HK-2 (cell line): ENCODE data around the gene DGCR6L.
"Not testable (repeated sequence)": the region's sequence is repeated elsewhere in the genome, so short reads cannot be mapped to it uniquely, and the experiment has no call there.

ENCODE experiments used
- DNase-seq: peaks from one replicate; pipeline ENCODE4 v3.0.0-alpha.2; 2018; ENCODE audit not compliant: unreplicated experiment

Gene DGCR6L

GRCh38 chr22:20325996-20326395, 6.1 kb upstream of the DGCR6L start:
- DNase-seq = not testable (repeated sequence)

DNA sequence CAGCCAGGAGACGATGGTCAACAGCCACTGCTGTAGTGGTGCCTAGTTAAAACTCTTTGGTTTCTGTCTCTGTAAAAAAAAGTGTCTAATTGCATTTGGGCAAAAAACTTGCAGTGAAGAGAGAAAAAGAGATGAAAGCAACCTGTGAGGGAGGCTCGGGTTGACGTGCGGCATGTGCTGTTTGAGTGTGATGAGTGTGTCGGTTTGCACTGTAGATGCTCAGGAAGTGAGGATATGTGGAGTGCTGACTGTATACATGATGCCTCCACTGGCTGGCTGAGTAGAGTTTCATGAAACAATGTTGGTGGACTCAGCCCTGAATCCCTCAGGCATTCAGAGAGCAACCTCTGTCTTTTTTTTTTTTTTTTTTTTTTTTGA, 4.3 kb upstream of the DGCR6L start:
- DNase-seq = no peak

DNA sequence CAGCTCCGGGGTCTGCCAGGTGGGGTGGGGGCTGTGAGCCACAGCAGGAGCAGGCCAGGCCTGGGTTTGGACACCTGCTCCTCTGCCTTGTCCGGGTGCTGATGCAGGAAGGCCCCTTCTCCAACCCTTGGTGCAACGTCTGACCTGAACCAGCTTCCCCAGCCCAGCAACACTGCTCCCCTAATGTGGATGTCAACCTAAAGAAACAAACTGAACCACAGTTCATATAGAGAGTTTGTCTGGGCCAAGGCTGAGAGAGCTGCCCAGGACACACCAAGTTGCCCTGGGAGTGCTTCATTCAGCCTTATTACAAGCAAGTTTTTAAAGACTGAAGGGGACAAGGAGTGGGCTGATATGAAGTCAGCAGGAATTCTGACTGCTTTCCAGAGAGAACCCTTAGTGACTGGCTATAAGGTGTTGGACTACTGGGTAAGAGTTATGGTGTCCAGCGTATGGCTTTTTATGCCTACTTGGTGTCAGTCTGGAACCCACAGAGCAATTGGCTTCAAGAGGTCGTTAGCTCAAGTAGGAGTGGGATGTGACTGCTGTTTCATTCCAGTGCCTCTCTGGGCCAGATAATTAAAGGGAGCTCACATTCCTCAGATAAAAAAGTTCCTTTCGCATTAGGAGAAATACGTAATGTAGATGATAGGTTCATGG, 1.8 kb upstream of the DGCR6L start:
- not testable (repeated sequence) for DNase-seq

GRCh38 chr22:20320659-20321551, 1.0 kb upstream of the DGCR6L start:
- DNase-seq = not testable (repeated sequence)

DNA sequence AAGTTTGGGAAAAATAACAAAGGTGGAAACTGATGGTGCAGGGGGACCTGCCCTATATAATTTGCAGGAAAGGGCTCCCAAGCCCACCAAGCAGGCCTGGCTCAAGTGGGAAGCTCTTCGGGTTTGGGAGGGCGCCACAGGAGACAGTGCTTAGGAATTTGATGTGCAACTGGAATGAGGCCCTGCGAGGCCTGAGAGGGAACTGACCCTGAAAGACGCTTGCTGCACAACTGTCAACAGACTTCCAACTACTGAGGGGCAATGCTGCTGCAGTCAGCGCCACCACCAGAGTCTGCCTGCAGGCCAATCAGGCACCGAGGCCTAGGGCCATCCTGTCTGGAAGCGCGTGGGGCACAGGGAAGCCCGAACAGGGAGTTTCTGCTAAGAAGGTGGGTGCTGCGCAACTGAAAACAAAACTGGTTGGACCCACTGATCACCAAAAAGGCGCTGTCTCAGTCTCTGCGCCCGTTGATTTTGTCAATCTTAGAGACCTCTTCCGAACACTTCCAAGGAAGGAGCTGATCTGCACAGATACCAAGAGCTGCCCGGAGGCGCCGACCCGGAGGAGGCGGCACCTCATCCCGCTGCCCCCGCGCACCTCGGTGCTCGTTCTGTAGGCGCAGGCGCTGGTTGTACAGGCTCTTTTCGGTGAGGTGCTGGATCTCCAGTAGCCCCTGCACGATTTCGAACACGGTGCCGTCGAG, 667 bp downstream of the DGCR6L start:
- peak; percentile 35 for DNase-seq

- not testable (repeated sequence) for DNase-seq
Measured at GRCh38 chr22:20318043-20318688, 1.7 kb downstream of the DGCR6L start.

GRCh38 chr22:20317402-20318042, 2.3 kb downstream of the DGCR6L start:
- DNase-seq = not testable (repeated sequence)

DNA sequence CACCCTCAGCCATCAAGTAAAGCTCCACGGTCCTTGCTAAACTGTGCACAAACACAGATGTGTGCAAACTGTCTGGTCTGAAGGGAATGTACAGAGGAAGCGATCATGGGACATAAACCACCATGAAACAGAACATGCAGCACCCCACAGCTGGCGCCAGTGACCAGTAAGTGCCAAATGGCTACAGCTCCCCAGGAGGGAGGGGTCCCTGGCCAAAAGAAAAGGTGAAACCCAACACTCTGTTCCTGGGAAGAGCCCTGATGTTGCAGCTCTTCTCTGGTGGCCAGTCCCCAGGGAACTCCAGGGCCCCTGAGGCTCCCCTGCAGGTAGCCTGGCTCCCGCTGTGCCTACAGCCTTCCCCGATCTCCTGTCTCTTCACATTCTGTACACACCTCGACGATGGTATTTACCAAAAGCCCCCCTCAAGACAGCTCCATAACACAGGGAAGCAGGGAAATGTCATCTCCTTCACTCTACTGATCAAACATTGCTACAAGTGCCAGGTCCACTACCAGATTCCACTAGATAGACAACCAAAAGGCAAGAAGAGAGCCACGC, 2.9 kb downstream of the DGCR6L start:
- DNase-seq = no peak

GRCh38 chr22:20316217-20316843, 3.5 kb downstream of the DGCR6L start:
- no peak for DNase-seq

DNA sequence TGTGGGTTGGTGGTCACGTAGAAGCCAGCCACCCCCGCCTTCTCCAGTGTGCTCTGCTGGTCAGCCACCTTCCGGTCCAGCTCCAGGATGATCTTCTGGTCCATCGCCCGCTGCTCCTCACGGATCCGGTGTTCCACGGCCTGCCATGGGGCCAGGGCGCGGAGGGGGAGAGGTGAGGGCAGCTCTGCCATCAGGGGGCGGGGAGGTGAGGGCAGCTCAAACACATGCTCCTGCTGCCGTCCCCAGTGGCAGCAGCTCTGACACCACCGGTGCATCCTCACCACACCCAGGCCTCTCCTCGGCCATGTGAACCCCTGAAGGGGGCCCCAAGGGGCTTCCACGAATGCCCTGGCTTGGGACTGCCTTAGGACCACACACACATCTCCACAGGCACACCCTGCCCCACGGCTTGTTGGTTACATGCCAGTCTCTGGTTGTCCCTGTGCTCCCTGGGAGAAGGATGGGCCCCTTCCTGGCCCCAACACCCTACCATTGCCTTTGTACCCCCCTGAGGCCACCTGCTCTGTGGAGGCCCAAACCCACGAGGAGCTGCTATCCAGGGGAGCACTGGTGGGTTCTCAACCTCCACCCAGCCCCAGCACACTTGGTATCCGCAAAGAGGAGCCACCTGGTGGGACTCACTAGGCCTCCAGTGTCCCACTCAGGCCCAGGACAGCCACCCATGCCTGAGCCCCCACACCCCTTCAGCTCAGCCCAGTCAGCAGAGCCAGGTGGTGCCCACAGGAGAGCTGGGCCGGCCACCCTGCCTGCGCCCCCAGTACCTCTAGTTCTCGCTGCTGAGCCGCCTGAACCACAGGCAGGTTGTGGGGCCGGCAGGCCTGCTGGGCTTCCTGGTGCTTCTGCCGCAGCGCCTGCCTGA, 4.3 kb downstream of the DGCR6L start:
- no peak for DNase-seq

DNA sequence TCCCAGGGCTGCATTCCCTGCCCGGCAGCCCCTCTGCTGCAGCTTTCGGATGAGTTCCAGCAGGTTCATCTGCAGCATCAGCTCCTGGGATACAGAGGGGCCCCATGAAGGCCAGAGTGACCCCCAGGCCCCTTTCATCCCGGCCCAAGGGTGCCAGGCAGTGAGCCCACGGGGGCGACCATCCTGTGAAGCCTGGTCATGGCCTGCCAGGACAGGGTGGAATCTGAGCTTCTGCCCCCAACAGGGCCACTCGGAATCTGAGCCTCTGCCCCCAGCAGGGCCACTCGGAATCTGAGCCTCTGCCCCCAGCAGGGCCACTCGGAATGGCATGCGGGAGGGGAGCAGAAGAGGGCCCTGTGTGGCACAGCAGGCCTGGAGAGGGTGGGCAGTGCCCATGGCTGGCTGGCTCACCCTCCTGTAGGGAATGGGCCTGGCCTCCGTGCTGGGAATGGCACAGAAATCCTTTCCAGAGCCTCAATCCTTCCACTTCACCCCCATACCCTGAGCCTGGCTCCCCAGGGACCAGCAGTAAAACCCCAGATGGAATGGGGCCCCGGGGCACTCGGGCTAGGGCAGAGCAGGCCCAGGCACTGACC, 5.0 kb downstream of the DGCR6L start:
- DNase-seq = not testable (repeated sequence)

DNA sequence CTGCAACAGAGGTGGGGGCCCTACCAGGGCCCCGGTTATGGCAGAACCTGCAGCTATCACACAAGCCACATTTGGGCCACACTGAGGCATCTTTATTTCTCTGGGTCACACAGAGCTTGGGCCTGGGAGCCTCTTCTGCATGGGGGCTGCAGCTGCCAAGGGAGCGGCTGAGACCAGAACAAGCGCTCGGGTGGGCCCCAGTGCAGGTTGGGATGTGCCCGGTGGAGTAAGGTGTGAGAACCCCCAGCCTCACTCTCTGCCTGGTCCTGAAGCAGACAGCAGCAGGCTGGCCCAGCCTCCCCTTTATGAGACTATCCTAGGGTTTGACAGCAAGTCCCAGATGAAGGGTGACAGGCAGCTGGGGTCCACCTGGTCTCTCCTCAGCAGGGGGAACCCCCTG, 5.7 kb downstream of the DGCR6L start:
- not testable (repeated sequence) for DNase-seq

DNA sequence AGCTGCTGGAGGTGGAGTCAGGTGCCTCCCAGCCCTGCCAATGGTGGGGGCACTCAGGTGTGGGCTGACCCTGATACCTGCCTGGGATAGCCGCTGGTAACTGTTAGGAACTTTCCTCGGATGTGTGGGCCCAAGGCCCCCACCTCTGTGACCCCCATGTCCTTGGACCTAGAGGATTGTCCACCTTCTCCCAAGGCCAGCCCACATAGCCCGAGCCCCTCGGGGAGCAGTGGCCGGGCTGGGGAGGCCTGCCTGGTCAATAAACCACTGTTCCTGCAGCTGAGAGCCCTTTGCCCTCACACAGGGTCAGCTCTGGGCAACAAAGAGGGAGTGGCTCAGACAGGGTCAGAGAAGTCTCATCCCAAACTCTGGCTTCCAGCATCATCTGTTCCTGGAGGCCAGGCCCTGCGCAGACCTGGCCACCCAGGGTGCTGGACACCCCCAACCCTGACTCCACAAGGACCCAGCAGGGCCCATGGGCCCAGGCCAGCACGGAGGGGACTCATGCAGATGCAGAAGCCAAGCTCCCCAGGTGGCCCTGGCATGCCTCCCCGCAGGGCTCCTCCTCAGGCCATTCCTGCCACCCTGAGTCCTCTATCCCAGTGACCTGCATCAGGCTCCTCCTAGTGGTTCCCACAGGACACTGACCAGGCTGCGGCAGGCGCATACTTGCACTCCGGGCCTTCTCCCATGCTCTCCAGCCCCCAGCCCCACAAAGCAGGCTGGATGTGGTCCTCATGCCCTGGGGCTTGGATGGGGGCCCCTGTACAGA, 6.4 kb downstream of the DGCR6L start:
- DNase-seq = not testable (repeated sequence)

DNA sequence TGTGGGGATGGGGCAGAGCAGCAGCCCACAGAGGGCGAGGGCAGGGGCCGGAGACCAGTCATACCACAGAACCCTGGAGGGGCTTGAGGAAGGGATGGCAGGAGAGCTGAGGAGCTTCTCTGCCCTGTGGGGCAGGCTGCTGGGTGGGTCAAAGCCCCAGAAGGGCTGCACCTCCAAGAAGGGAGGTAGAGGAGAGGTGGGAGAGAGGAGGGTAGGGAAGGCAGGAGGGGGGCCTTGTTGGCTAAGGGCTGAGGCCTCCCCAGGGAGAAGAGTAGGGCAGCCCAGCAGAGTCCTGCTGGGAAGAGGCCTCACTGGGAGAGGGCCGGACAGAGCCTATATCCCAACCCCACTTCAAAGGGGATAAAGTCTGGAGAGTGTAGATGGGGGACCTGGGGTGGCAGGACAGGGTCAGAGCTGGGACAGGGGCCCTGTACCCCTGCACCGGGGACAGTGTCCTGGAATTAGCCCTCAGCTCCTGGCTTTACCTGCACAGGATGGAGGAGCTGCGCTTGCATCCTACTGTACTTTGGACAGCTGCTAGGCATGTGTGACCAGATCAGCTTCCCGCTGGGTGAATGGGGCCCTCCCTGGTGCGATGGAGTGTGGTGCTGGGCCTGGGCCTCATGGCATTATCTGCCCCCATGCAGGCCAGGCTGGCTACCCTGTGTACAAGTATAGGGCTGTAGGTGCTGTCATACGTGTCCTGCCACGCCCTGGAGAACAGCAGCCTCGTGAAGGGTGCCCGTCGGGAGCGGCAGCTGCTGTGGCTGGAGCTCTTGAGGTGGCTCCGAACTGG, 7.3 kb downstream of the DGCR6L start:
- no peak for DNase-seq

DNA sequence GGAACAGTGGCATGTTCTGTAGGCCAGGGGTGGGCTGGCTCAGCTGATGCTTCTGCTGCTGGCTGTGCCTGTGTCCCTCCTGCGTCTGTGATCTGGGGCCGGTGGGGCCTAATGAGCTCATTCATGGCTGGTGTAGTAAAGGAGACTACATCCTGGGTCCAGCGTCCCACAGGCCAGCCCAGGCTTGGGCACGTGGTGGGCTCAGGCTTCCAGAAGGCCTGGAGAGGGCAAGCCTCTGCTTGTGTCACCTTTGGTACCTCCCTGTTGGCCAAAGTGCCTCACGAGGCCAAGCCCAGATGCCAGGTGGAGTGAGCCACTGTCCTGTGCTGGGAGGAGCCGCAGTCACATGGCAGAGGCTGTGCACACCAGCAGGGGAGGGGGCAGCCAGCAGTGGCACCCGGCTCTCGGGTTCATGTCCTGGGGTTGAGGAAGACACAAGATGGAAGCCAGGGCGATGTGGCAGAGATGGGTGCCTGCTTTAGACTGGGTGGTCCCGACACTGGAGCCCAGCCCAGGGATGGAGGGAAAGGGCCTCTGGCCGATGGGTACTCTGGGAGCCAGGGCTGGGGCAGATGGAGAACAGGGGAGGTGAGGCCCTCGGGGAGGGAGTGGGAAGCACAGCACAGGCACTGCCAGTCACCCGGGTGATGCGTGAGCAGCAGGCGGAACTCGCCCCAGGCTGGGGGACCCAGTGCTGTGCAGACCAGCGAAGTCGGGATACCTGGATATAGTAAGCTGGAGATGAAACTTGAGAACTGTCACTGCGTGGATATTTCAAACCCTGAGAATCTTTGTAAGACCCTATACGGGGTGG, 8.4 kb downstream of the DGCR6L start:
- DNase-seq = not testable (repeated sequence)

DNA sequence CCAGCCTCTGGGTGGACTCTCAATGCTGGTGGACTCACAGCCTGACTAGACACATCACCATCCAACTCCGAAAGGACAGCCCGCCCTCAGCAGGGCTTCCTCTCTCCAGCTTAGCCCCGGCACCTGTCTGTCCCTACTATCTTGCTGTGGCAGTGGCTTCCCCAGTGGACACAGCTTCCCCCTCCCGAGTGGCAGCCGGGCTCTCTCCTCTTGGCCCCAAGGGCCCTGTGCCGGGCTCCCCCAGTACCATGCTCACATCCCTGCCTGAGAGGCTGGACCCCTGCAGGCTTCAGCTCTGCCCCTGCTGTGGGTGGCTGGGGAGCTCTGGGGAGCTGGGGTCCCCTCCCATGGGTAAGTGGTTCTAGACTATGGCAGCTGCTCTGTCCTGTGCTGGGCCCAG, 9.1 kb downstream of the DGCR6L start:
- not testable (repeated sequence) for DNase-seq

DNA sequence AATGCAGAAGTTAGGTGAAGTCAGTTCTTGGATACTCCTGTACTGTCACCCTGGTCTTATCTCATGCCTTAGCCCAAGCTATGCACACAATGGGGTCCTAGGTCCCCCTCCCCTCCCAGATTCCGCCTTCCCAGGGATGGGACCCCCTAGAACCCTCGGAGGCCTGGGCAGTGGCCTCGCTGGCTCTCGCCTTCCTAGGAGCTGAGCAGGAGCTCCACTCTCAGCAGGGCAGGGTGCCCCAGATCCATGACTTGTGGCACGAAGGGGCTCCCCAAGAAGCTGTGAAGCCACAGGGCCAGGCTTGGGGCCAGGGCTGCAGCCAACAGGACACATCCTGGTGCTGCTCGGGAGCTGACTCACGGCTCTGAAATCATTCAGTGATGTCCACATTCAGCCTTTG, 9.7 kb downstream of the DGCR6L start:
- DNase-seq = not testable (repeated sequence)
